Loucy (cell line): ENCODE measurements around the gene SLX9.

Source experiments
- EZH2phosphoT487 ChIP-seq: fragments of 200-600 bp; IDR thresholded peaks from 2 replicates; pipeline ENCODE4 v1.6.1; 2018; ENCODE audit warnings: antibody characterized with exemption, mild to moderate bottlenecking, moderate library complexity, borderline replicate concordance
- TF ChIP-seq, protein P1 (sequence below): fragments of 200-600 bp; sonication (generic); conservative IDR thresholded peaks from 2 replicates; pipeline ENCODE4 v1.5.1; 2014; ENCODE audit warnings: mild to moderate bottlenecking, antibody characterized with exemption, low read length

GRCh38 chr21:44903050-44903685 is 36.7 kb upstream of the SLX9 start:
- TF ChIP-seq, protein P1, sequence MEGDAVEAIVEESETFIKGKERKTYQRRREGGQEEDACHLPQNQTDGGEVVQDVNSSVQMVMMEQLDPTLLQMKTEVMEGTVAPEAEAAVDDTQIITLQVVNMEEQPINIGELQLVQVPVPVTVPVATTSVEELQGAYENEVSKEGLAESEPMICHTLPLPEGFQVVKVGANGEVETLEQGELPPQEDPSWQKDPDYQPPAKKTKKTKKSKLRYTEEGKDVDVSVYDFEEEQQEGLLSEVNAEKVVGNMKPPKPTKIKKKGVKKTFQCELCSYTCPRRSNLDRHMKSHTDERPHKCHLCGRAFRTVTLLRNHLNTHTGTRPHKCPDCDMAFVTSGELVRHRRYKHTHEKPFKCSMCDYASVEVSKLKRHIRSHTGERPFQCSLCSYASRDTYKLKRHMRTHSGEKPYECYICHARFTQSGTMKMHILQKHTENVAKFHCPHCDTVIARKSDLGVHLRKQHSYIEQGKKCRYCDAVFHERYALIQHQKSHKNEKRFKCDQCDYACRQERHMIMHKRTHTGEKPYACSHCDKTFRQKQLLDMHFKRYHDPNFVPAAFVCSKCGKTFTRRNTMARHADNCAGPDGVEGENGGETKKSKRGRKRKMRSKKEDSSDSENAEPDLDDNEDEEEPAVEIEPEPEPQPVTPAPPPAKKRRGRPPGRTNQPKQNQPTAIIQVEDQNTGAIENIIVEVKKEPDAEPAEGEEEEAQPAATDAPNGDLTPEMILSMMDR, result no peak
- no peak for TF ChIP-seq EZH2phosphoT487
